ENCODE measurements around the gene CALML4.
"Not testable (repeated sequence)": the region's sequence is repeated elsewhere in the genome, so short reads cannot be mapped to it uniquely, and the experiment has no call there.

CALML4 gene

DNA sequence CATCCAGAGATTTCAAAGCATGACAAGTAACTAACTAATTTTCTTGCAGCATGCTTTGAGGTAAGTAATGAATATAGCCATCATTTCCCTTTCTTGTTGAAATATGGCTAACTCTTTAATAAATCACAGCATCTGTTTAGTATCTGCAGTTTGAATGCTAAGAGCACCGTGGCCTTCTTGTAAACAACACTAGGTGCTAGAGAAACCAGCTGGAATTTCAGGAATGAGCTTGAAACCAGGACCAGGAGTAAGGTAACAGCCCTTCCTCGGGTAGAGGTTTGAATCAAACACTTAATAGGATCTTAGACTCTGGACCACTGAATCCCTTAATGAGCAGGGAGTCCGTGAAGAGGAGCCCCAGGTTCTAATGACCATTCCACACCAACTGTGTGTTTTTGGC, 13.6 kb downstream of the CALML4 start:
- no peak for DNase-seq (ENCODE audit: insufficient read length)
- TF ChIP-seq POLR2A (IDR thresholded peaks at IDR 0.05; ENCODE audit: low read depth, low read length) (no peak; the same call in 1 of the 2 replicates), TAF1 (IDR thresholded peaks at IDR 0.05; ENCODE audit: borderline replicate concordance, low read depth, low read length) (no peak), POLR2AphosphoS5 (IDR thresholded peaks at IDR 0.05; ENCODE audit: low read depth, low read length) (no peak)
- FAIRE-seq = no peak

DNA sequence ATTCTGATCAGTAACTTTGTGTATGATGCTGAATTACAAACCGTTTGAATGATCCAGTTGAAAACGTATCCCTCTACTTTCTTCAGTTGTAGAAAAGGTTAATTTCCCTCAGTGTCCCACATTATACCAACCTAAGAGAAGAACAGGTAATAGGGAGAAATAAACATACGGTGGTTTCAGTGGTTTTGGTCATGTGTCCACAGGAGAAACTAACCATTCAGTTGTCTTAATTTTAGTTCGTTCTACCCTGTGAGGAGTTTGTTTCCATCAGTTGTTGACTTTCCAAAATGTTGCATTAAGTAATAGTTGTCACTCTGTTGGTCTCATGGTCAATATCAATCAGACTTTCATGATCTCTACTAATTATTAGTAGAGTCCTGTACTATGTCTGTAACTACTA, 15.1 kb downstream of the CALML4 start:
- TF ChIP-seq POLR2AphosphoS5 (IDR thresholded peaks at IDR 0.05; ENCODE audit: low read depth, low read length) (0 out of 2 replicates have a peak, but pooled peaks have one; percentile 13), POLR2A (IDR thresholded peaks at IDR 0.05; ENCODE audit: low read depth, low read length) (no peak)
- FAIRE-seq (peak; percentile 80), DNase-seq (ENCODE audit: insufficient read length) (no peak)

DNA sequence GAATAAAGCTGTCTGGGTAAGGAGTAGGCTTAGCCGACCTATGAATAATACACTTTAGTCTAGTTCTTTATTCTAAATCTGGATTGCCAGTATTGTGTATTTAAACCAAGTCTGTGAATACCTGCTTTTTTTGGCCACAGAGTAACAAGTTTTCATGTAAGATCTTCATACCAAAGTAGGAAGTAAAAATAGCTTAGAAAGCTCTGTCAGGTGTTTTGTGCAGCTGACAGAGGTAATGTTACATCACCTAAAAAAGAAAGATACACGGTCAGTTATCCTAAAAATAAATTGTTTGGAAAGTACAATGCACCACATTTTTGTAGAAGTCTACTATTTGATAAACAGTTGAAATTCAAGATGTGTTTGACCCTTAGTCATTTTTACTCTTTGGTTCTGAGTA, 16.5 kb downstream of the CALML4 start:
- FAIRE-seq = no peak
- no peak for DNase-seq (ENCODE audit: insufficient read length)
- TF ChIP-seq POLR2A (IDR thresholded peaks at IDR 0.05; ENCODE audit: low read depth, low read length) (no peak), TAF1 (IDR thresholded peaks at IDR 0.05; ENCODE audit: borderline replicate concordance, low read depth, low read length) (no peak), POLR2AphosphoS5 (IDR thresholded peaks at IDR 0.05; ENCODE audit: low read depth, low read length) (no peak)

DNA sequence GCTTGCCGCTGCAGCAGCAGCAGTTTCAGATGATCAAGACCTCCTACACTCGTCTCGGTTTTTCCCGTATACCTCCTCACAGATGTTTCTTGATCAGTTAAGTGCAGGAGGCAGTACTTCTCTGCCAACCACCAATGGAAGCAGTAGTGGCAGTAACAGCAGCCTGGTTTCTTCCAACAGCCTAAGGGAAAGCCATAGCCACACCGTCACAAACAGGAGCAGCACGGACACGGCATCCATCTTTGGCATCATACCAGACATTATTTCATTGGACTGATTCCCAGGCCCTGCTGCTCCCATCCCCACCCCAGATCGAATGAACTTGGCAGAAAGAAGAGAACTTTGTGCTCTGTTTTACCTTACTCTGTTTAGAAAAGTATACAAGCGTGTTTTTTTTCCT, 17.6 kb downstream of the CALML4 start:
- DNase-seq (ENCODE audit: insufficient read length) = no peak
- TF ChIP-seq POLR2AphosphoS5 (IDR thresholded peaks at IDR 0.05; ENCODE audit: low read depth, low read length) (no peak), TAF1 (IDR thresholded peaks at IDR 0.05; ENCODE audit: borderline replicate concordance, low read depth, low read length) (no peak), POLR2A (IDR thresholded peaks at IDR 0.05; ENCODE audit: low read depth, low read length) (no peak)
- peak; percentile 92 for FAIRE-seq

DNA sequence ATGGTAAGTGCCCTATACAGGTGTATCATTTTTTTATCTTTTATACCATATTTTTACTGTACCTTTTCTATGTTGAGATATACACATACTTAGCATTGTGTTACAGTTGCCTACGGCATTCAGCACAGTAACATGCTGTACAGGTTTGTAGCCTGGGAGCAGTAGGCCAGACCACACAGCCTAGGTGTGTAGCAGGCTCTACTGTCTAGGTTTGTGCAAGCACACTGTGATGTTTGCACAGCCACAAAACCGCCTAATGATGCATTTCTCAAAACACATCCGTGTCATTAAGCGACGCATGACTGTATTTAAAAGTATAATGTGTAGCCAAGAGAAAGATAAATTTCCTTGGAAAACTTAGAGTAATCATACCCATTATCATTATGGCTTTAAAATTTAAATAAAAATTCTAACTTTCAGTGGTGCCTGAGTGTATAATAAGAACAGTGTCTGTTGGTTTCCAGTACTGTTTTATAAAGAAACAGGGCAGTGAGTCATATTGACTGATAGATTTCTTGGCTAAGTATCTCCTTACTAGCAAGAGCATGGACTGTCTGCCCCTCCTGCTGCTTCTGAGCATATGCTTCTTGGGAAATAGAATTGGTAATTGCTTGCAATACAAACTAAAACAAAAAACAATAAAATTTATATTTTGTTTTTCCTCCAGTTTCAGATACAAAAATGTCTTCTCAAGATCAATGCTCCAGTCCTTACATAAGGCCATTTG, 18.3 kb downstream of the CALML4 start:
- FAIRE-seq (peak; percentile 42), DNase-seq (ENCODE audit: insufficient read length) (no peak)
- TF ChIP-seq POLR2A (IDR thresholded peaks at IDR 0.05; ENCODE audit: low read depth, low read length) (no peak), TAF1 (IDR thresholded peaks at IDR 0.05; ENCODE audit: borderline replicate concordance, low read depth, low read length) (no peak), POLR2AphosphoS5 (IDR thresholded peaks at IDR 0.05; ENCODE audit: low read depth, low read length) (no peak)

DNA sequence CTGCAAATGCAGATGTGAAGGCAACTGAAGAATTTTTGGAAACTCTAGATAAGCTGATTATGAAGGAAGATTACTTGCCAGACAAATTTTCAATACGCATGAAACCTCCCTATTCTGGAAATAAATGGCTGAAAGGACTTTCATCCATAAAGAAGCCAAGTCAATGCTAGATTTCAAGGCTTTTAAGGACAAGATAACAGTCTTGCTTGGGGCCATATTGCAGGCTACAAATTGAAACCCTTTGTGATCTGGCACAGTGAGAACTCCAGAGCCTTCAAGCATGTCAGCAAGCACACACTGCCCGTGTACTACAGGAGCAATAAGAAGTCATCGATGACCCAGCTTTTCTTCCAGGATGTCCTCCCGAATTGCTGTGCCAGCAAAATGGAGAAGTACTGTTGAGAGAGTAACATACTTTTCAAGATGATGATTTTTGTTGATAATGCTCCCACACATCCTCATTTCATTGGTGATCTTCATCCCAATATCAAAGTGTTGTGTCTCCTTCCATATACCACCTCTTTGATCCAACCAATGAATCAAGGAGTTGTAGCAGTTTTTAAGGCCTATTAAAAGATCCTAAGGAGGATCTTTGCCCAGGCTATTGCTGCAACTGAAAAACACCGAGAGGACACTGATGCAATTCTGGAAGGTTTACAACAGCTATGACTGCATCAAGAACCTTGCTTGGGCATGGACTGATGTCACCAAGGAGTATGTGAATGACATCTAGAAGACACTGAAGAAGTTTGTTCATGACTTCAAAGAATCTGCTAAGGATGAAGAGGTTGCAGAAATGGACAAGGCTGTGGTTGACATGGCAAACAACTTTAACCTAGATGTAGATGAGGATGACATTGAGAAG, 20.3 kb downstream of the CALML4 start:
- no peak for TF ChIP-seq TAF1 (IDR thresholded peaks at IDR 0.05; ENCODE audit: borderline replicate concordance, low read depth, low read length)
- no peak for TF ChIP-seq POLR2A (IDR thresholded peaks at IDR 0.05; ENCODE audit: low read depth, low read length)
- no peak for TF ChIP-seq POLR2AphosphoS5 (IDR thresholded peaks at IDR 0.05; ENCODE audit: low read depth, low read length)
- FAIRE-seq (no peak), DNase-seq (ENCODE audit: insufficient read length) (no peak)

DNA sequence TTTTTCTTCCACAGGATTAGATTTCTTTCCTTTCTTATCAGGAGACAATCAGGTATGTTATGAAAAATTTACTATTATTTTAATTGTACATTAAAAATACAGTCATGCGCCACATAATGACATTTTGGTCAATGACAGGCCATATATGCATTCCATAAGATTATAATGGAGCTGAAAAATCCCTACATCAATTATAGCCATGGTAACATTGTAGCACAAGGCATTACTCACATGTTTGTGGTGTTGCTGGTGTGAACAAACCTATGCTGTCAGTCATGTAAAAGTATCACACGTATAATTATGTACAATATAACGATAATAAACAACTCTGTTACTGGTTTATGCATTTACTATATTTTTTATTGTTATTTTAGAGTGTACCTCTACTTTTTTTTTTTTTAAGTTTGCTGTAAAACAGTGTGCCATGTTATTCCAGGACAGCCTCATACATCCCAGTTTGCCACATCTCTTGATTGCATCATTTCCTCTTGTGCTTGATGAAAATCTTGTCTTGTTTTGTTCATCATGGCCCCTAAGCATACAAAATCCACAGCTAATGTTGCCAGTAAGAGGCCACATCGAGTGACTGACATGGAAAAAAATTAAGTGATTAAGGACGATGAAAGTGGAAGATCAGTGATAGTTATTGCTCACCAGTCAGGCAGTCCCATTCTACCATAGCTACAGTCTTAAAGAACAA, 21.4 kb downstream of the CALML4 start:
- FAIRE-seq (no peak), DNase-seq (ENCODE audit: insufficient read length) (no peak)
- TF ChIP-seq POLR2A (IDR thresholded peaks at IDR 0.05; ENCODE audit: low read depth, low read length) (no peak), TAF1 (IDR thresholded peaks at IDR 0.05; ENCODE audit: borderline replicate concordance, low read depth, low read length) (no peak), POLR2AphosphoS5 (IDR thresholded peaks at IDR 0.05; ENCODE audit: low read depth, low read length) (no peak)

DNA sequence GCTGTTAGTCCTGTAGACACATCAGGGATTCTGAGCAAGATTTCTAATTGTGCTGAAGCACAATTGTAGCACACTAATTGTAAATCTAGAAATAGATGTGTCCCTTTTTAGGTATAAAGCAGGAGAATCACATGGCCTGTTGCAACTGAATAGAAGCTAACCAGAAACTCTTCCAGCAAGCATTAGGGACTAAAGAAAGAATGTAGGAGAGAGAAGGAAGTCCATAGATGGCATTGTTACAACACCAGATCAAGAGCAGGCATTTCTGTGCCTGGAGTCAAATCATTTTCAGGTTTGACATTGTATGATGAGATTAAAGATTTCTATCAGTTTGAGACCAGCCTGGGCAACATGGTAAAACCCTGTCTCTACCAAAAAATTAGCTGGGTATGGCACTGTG, 27.4 kb downstream of the CALML4 start:
- DNase-seq (ENCODE audit: insufficient read length) (no peak), FAIRE-seq (no peak)
- TF ChIP-seq TAF1 (IDR thresholded peaks at IDR 0.05; ENCODE audit: borderline replicate concordance, low read depth, low read length) (no peak), POLR2AphosphoS5 (IDR thresholded peaks at IDR 0.05; ENCODE audit: low read depth, low read length) (no peak), POLR2A (IDR thresholded peaks at IDR 0.05; ENCODE audit: low read depth, low read length) (no peak)

DNA sequence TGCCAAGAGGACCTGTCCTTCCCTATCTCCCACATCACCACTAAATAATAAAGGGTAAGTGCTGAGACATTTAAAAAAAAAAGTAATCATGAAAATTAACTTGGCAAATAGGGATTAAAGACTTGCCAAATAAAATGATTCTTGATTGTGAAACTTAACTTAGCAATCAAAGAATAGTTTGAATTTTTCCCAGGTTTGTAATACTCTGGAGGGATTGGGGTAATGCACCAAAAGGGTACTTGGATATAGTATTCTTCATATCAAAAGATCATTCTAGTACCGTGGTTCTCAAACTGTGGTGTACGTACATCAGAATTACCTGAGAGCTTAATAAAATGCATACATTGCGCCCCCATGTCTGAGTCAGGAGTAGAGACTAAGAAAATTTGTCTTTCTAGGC, 28.5 kb downstream of the CALML4 start:
- FAIRE-seq (no peak), DNase-seq (ENCODE audit: insufficient read length) (no peak)
- TF ChIP-seq POLR2A (IDR thresholded peaks at IDR 0.05; ENCODE audit: low read depth, low read length) (no peak), POLR2AphosphoS5 (IDR thresholded peaks at IDR 0.05; ENCODE audit: low read depth, low read length) (no peak)

DNA sequence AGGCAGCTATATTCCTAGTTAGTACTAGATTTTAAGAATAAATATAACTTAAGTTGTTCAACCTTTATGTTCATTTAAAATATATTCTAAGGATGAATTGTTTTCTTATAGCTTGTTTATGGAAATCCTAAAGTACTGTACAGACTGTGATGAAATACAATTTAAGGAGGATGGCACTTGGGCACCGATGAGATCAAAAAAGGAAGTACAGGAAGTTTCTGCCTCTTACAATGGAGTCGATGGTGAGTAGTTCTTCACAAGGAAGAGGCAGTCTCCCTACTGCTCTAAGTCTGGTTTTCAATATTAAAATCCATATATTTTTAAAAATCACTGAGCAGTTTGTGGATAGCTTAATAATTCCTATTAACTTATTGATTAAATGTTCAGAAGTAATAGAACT, 29.6 kb downstream of the CALML4 start:
- no peak for DNase-seq (ENCODE audit: insufficient read length)
- TF ChIP-seq TAF1 (IDR thresholded peaks at IDR 0.05; ENCODE audit: borderline replicate concordance, low read depth, low read length) (no peak), POLR2AphosphoS5 (IDR thresholded peaks at IDR 0.05; ENCODE audit: low read depth, low read length) (no peak), POLR2A (IDR thresholded peaks at IDR 0.05; ENCODE audit: low read depth, low read length) (no peak)
- FAIRE-seq = no peak

DNA sequence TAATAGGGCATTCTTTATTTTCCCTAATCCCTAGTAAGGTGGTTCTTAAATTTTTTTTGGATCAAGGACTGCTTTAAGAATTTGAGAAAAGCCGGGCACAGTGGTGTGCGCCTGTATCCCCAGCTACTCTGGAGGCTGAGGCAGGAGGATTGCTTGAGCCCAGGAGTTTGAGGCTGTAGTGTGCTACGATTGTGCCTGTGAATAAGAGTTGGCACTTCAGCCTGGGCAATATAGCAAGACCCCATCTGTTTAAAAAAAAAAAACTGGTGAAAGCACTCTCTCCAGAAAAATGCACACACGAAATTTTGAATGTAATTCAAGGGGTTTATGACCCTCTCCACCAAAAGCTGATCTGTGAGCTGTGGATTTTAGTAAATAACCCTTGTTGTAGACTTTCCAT, 32.0 kb downstream of the CALML4 start:
- TF ChIP-seq POLR2AphosphoS5 (IDR thresholded peaks at IDR 0.05; ENCODE audit: low read depth, low read length) = no peak
- TF ChIP-seq TAF1 (IDR thresholded peaks at IDR 0.05; ENCODE audit: borderline replicate concordance, low read depth, low read length) = no peak
- TF ChIP-seq POLR2A (IDR thresholded peaks at IDR 0.05; ENCODE audit: low read depth, low read length) = no peak
- DNase-seq (ENCODE audit: insufficient read length) (no peak), FAIRE-seq (no peak)

DNA sequence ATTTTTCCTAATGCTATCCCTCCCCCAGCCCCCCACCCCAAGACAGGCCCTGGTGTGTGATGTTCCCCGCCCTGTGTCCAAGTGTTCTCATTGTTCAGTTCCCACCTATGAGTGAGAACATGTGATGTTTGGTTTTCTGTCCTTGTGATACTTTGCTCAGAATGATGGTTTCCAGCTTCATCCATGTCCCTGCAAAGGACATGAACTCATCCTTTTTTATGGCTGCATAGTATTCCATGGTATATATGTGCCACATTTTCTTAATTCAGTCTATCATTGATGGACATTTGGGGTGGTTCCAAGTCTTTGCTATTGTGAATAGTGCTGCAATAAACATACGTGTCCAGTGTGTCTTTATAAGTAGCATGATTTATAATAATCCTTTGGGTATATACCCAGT, 33.1 kb downstream of the CALML4 start:
- not testable (repeated sequence) for DNase-seq (ENCODE audit: insufficient read length); FAIRE-seq

All from GM12892 (cell line).